Neuronal stem cell (in vitro differentiated cells): Measurements from ENCODE around the gene PIGK.

ENCODE experiments used
- DNase-seq: peaks from one replicate; pipeline ENCODE4 v3.0.0-alpha.2; 2013; ENCODE audit warnings: low spot score
- H2AFZ ChIP-seq: one replicate; pipeline ENCODE4 v1.6.1; 2013; ENCODE audit warnings: mild to moderate bottlenecking, low read length, inconsistent platforms
- H2AK5ac ChIP-seq: 2 replicates; pipeline ENCODE4 v1.6.1; 2013; ENCODE audit warnings: low read depth, mild to moderate bottlenecking, inconsistent platforms, low read length, moderate library complexity, mixed read lengths
- H2BK120ac ChIP-seq: 2 replicates; pipeline ENCODE4 v1.6.1; 2013; ENCODE audit warnings: low read depth, mild to moderate bottlenecking, inconsistent platforms, low read length, moderate library complexity, mixed read lengths
- H2BK12ac ChIP-seq: one replicate; pipeline ENCODE4 v1.6.1; 2013; ENCODE audit warnings: low read length, inconsistent platforms
- H2BK15ac ChIP-seq: 2 replicates; pipeline ENCODE4 v1.6.1; 2013; ENCODE audit warnings: mild to moderate bottlenecking, low read length, inconsistent platforms, mixed read lengths
- H2BK5ac ChIP-seq: one replicate; pipeline ENCODE4 v1.6.1; 2013; ENCODE audit warnings: inconsistent platforms, mild to moderate bottlenecking, low read length, moderate library complexity
- H3K14ac ChIP-seq: one replicate; pipeline ENCODE4 v1.6.1; 2013; ENCODE audit warnings: low read length, inconsistent platforms
- H3K18ac ChIP-seq: 2 replicates; pipeline ENCODE4 v1.6.1; 2013; ENCODE audit warnings: low read length, inconsistent platforms
- H3K23ac ChIP-seq: 2 replicates; pipeline ENCODE4 v1.6.1; 2013; ENCODE audit warnings: low read depth, mild to moderate bottlenecking, mixed read lengths, low read length, inconsistent platforms; ENCODE audit not compliant: poor library complexity
- H3K27ac ChIP-seq: replicated peaks from 3 replicates; pipeline ENCODE4 v1.5.1; 2013; ENCODE audit warnings: low read length, inconsistent platforms
- H3K27me3 ChIP-seq, 3 experiments: 2 replicates each; pipeline ENCODE4 v1.6.1; 2013; ENCODE audit warnings: low read length in 3 of 3, mild to moderate bottlenecking in 2 of 3, inconsistent platforms in 1 of 3, low read depth in 1 of 3, mixed read lengths in 1 of 3, moderate library complexity in 1 of 3; ENCODE audit not compliant: control insufficient read depth in 3 of 3, insufficient read depth in 3 of 3
- H3K36me3 ChIP-seq, 2 donors: replicated peaks in 1 of 2; 2 replicates each; pipeline ENCODE4 v1.6.1; 2013; ENCODE audit warnings: low read length in 2 of 2; ENCODE audit not compliant: control insufficient read depth in 2 of 2, insufficient read depth in 2 of 2
- H3K4ac ChIP-seq: 2 replicates; pipeline ENCODE4 v1.6.1; 2013; ENCODE audit warnings: inconsistent platforms, mild to moderate bottlenecking, low read length, moderate library complexity
- H3K4me1 ChIP-seq, 2 donors: 1 replicate in 1 of 2; 2 replicates in 1 of 2; pipeline ENCODE4 v1.6.1; 2013; ENCODE audit warnings: low read length in 2 of 2, low read depth in 1 of 2; ENCODE audit not compliant: control insufficient read depth in 2 of 2, insufficient read depth in 1 of 2
- H3K4me2 ChIP-seq: one replicate; pipeline ENCODE4 v1.6.1; 2013; ENCODE audit warnings: mild to moderate bottlenecking, low read length, inconsistent platforms; ENCODE audit not compliant: insufficient read depth, poor library complexity, severe bottlenecking
- H3K4me3 ChIP-seq, 2 donors: 2 replicates each; pipeline ENCODE4 v1.5.1; 2013; ENCODE audit warnings: low read length in 2 of 2, mild to moderate bottlenecking in 2 of 2, inconsistent platforms in 1 of 2, moderate library complexity in 1 of 2
- H3K79me1 ChIP-seq: one replicate; pipeline ENCODE4 v1.6.1; 2013; ENCODE audit warnings: low read depth, mild to moderate bottlenecking, inconsistent platforms, low read length, moderate library complexity
- H3K9ac ChIP-seq: one replicate; pipeline ENCODE4 v1.6.1; 2013; ENCODE audit warnings: mild to moderate bottlenecking, low read depth, low read length, inconsistent platforms; ENCODE audit not compliant: poor library complexity
- H3K9me3 ChIP-seq, 2 donors: replicated peaks in 1 of 2; 2 replicates each; pipeline versions ENCODE3 to v1.6.1; 2013; ENCODE audit warnings: low read length in 2 of 2, mild to moderate bottlenecking in 2 of 2, inconsistent platforms in 1 of 2, low read depth in 1 of 2, mixed read lengths in 1 of 2, moderate library complexity in 1 of 2; ENCODE audit not compliant: control insufficient read depth in 2 of 2, insufficient read depth in 1 of 2
- H4K8ac ChIP-seq: one replicate; pipeline ENCODE4 v1.6.1; 2013; ENCODE audit warnings: low read depth, mild to moderate bottlenecking, inconsistent platforms, low read length, moderate library complexity
- H4K91ac ChIP-seq: one replicate; pipeline ENCODE4 v1.6.1; 2013; ENCODE audit warnings: low read length, low read depth, mild to moderate bottlenecking, inconsistent platforms; ENCODE audit not compliant: poor library complexity
- WGBS, 2 donors: extraction: QIAGEN DNeasy Blood & Tissue Kit; methylation state at CpG; one replicate each; pipeline ENCODE4 v1.1.7; 2013; ENCODE audit warnings: missing lambda C conversion rate in 2 of 2, mixed read lengths in 1 of 2; ENCODE audit not compliant: insufficient read length in 2 of 2, insufficient replicate concordance in 1 of 2; ENCODE audit errors: extremely low coverage in 2 of 2; 5-methylcytosine and 5-hydroxymethylcytosine counted together

Gene PIGK

DNA sequence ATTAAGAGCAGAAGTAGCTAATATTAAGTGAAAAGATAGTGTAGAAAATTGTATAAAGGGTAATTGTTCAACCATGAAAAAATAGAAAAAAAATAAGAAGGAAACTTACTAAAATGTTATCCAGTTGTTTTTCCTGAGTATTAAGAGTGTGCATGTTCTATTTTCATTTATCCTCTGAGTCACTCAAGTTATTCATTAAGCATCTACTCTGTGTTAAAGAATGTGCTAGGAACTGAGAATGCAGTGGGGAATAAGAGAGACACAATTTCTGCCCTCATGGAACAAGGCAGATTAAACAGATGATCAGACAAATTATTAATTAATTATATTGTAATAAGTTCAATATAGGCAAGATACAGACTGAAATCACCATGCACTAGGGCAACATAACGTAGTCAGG is 10.8 kb upstream of the PIGK start:
- Histone ChIP-seq H3K36me3 (no peaks in the 10 kb centered on the region), H2AK5ac (no peak overlapping the region), H3K4me2 (no peak overlapping the region), H3K9ac (no peak overlapping the region), H3K18ac (no peak overlapping the region), H3K79me1 (no peaks in the 10 kb centered on the region), H2BK5ac (no peak overlapping the region), H4K8ac (no peak overlapping the region), H2BK12ac (no peak overlapping the region), H3K27me3 (no peaks in the 10 kb centered on the region), H3K9me3 (peaks cover 0 to 5% of the 10 kb centered on the region in 2 donors), H3K14ac (no peak overlapping the region), H3K23ac (no peak overlapping the region), H3K4ac (no peak overlapping the region), H2BK120ac (no peak overlapping the region), H2AFZ (no peak overlapping the region), H2BK15ac (no peak overlapping the region), H3K4me3 (no peak overlapping the region), H3K4me1 (no peaks in the 10 kb centered on the region), H3K27ac (no peak overlapping the region), H4K91ac (no peak overlapping the region)
- no CpG with 5 or more reads among the region's 1 CpG for WGBS, 2 donors
- no peak for DNase-seq

DNA sequence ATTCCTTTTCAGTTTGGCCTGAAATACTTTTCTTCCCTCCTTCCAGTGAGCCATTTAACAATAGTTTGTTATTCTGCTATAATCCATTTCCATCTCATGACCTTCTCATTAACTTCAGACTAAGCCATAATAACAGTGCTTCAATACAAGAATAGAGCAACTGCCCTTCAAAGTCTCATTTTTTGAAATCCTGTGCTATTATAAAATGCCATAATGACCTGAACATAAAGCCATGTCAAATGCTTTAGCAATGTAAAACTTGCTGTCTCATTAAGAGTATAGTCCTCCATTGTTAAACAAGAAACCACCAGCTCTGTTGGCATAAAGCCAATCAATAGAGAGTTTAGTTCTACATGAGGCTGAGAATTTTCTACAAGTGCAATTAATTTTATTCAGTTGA is 9.6 kb upstream of the PIGK start:
- Histone ChIP-seq H3K4me1 (no peaks in the 10 kb centered on the region), H3K27ac (no peak overlapping the region), H3K23ac (no peak overlapping the region), H2BK15ac (no peak overlapping the region), H2BK5ac (no peak overlapping the region), H4K91ac (no peak overlapping the region), H3K36me3 (peaks cover 0 to 4% of the 10 kb centered on the region in 2 donors), H4K8ac (no peak overlapping the region), H3K9ac (no peak overlapping the region), H3K27me3 (no peaks in the 10 kb centered on the region), H3K9me3 (peaks cover 0 to 5% of the 10 kb centered on the region in 2 donors), H3K79me1 (no peaks in the 10 kb centered on the region), H3K4me3 (no peak overlapping the region), H2BK120ac (no peak overlapping the region), H3K4me2 (no peak overlapping the region), H3K18ac (no peak overlapping the region), H2BK12ac (no peak overlapping the region), H3K4ac (no peak overlapping the region), H2AFZ (no peak overlapping the region), H3K14ac (no peak overlapping the region), H2AK5ac (no peak overlapping the region)
- no peak for DNase-seq

DNA sequence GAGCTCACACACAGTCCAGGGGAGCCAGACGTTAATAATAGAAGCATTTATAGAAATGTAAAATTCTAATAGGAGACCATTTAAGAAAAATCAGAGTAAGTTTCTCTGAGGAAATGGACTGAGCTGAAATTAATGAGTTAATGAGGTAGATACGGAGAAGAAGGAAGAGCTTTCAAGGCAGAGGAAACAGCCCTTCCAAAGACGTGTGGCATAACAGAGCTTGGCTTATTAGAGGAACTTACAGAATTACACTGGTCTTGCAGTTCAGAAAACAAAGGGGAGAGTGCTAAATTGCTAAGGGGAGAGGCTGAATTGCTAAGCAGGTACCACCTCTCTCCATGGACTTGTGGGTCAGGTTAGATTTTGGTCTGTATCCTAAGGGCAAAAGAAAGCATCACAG is 8.2 kb upstream of the PIGK start:
- no peak overlapping the region for H3K9ac ChIP-seq
- H4K91ac ChIP-seq = no peak overlapping the region
- H3K18ac ChIP-seq = no peak overlapping the region
- DNase-seq = no peak
- H2BK120ac ChIP-seq = no peak overlapping the region
- H3K4me3 ChIP-seq = no peak overlapping the region
- no peak overlapping the region for H3K4ac ChIP-seq
- H3K4me1 ChIP-seq = no peaks in the 10 kb centered on the region
- H2BK12ac ChIP-seq = no peak overlapping the region
- WGBS, 2 donors = no CpG with 5 or more reads among the region's 3 CpGs
- no peak overlapping the region for H4K8ac ChIP-seq
- H2AFZ ChIP-seq = no peak overlapping the region
- no peak overlapping the region for H2AK5ac ChIP-seq
- no peak overlapping the region for H3K14ac ChIP-seq
- H3K23ac ChIP-seq = no peak overlapping the region
- no peaks in the 10 kb centered on the region for H3K27me3 ChIP-seq
- no peaks in the 10 kb centered on the region for H3K9me3 ChIP-seq
- no peak overlapping the region for H3K4me2 ChIP-seq
- H3K36me3 ChIP-seq = peaks cover 0 to 9% of the 10 kb centered on the region in 2 donors
- H3K27ac ChIP-seq = no peak overlapping the region
- no peaks in the 10 kb centered on the region for H3K79me1 ChIP-seq
- H2BK15ac ChIP-seq = no peak overlapping the region
- H2BK5ac ChIP-seq = no peak overlapping the region

DNA sequence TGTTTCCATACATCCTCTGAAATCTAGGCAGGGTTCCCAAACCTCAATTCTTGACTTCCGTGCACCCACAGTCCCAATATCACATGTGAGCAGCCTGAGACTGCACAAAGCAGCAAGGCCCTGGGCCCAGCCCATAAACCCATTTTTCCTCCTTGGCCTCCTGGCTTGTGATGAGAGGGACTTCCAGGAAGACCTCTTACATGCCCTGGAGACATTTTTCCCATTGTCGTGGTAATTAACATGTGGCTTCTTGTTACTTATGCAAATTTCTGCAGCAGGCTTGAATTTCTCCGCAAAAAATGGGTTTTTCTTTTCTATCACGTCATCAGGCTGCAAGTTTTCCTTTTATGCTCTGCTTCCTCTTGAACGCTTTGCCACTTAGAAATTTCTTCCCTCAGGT is 3.3 kb upstream of the PIGK start:
- Histone ChIP-seq H3K14ac (no peak overlapping the region), H2BK15ac (no peak overlapping the region), H3K4me1 (peaks cover 0 to 2% of the 10 kb centered on the region in 2 donors), H3K4me2 (no peak overlapping the region), H2AK5ac (no peak overlapping the region), H3K36me3 (peaks cover 0 to 26% of the 10 kb centered on the region in 2 donors), H3K23ac (no peak overlapping the region), H3K27me3 (no peaks in the 10 kb centered on the region), H3K4me3 (no peak overlapping the region), H2BK5ac (no peak overlapping the region), H3K18ac (no peak overlapping the region), H2BK12ac (no peak overlapping the region), H3K9me3 (peaks cover 0 to 6% of the 10 kb centered on the region in 2 donors), H3K9ac (no peak overlapping the region), H4K91ac (no peak overlapping the region), H3K4ac (no peak overlapping the region), H3K79me1 (no peaks in the 10 kb centered on the region), H4K8ac (no peak overlapping the region), H2BK120ac (no peak overlapping the region), H2AFZ (no peak overlapping the region), H3K27ac (no peak overlapping the region)
- DNase-seq = no peak
- WGBS, 2 donors = no CpG with 5 or more reads among the region's 5 CpGs
